ENCODE measurements around the gene TXNRD2. TPM values are rescaled to one million over a fixed set of nuclear protein-coding genes. Genes with fewer than 3 reads are reported as not detected.

TXNRD2 gene
- total RNA-seq, 1 donor from 2014 or later: 104 TPM

DNA sequence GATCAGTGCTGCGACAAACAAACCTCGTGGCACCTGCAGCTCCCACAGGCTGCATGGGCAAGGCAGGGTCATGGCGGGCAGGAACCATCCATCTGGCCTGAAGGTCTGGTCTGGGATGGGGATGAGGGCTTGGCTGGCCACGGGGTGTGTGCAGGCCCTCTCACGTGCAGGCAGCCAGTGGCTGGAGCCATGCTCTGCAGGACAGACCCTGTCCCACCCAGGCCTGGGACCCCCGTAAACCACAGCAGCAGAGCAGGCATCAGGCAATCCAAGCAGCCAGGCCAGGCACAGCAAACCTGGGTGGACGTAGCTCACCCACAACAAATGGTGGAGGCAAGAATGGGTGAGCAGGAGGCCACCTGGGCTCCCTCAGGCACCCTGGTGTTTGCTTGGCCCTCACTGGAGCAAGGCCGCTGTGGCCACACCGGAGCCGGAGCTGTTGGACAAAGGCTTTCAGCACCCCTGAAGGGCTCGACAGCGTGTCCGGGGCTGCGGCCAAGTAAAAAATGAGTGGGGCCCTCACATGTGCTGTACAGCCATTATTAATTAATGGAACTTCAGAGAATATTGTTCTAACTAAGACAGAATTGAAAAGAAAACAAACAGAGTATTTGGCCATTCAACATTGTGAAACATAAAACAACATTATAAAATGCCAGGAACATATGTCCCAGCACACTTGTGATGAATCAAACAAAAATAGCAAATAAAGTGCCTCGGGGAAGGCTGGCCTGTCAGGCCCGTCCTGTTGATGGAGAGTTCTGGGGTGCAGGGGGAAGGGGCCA, 63.0 kb downstream of the TXNRD2 start:
- no peak for DNase-seq (ENCODE audit: extremely low read depth, low read depth, low spot score)

DNA sequence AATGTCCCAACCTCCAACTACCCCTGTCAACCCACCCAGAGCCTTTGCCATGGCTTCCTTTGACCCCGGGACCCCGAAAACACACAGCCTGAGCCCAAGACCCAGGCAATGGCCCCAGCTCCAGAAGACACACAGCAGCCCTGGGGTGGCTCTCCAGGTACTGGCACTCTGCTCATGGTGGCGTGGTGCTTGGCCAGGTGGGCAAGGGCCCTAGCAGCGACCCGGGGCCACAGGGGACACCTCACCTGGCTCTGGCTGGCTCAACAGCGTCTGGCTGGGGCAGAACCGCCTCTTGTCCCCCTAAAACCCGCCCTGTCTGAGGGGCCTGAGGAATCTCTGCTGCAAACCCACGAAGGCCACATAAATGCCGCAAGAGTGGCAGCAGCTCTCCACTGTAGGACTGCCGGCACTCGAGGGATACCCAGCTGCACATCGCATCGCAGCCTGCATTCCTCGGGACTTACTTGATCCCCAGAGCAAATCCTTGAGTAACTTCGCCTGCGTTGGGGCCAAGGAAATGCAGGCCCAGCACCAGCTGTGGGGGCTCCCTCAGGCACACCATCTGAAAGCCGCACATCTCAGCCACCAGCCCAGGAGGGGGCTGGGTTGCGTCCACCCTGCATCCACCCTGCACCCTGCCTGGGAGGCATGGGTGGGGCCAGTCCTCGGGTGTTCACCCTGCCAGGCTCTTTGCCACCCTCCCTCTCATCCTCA, 63.8 kb downstream of the TXNRD2 start:
- no peak for DNase-seq (ENCODE audit: extremely low read depth, low read depth, low spot score)

DNA sequence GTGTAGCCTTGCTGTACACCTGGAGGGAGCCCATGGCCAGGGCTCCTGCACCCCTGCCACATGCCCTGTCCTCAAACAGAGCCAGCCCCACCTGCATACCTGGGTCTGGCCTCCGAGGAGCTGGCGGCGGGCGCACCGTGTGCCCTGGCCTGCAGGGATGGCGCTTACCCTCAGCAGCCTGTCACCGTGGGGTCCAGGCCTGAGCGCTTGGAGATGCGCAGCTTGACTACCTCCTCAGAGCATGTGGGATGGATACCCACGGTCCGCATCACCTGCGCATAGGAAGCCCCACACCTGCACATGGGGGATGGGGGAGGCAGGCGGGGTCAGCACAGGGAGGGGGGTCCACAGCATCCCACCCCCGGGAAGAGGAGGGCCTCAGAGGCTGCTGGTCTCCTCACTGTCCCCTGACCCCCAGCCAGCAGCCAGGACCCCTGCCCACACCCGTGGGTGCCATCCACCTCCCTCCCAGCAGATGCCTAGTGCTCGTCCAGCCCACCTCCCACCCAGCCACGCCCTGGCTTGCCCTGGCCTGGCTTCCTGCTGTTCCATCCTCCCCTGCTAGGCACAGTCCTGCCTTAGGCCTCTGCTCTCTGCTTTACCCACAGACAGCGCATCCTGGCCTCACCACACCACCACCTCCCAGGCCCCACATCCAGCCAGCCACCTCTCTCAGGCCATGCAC, 64.5 kb downstream of the TXNRD2 start:
- DNase-seq (ENCODE audit: extremely low read depth, low read depth, low spot score): no peak

DNA sequence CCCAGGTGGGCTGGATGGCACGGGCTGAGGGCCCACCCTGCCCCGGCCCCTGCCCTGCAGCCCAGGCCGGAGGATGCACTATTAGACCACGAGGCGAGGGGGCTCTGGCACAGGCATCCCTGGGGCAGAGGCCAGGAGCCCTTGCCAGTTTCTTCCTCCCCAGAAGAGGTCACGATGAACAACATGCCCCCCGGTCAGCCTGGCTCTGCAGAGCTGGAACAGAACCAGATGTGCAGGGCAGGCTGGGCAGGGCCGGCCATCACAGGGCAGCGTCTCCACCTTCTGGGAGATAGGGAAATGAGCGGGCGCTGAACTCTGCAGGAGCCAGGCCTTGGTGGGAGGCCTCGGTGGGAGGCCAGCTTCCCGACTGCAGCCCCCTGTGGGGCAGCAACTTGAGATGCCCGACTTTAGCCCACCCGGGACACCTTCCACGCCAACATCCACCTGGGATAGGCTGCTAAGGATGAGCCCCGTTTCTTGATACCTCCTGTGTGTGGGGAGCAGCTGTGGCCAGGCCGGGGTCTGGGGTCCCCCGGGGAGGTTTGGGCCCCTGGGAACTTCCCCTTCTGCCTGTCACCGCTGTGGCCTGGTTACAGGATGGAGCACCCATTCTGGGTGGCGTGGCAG, 65.2 kb downstream of the TXNRD2 start:
- no peak for DNase-seq (ENCODE audit: extremely low read depth, low read depth, low spot score)

DNA sequence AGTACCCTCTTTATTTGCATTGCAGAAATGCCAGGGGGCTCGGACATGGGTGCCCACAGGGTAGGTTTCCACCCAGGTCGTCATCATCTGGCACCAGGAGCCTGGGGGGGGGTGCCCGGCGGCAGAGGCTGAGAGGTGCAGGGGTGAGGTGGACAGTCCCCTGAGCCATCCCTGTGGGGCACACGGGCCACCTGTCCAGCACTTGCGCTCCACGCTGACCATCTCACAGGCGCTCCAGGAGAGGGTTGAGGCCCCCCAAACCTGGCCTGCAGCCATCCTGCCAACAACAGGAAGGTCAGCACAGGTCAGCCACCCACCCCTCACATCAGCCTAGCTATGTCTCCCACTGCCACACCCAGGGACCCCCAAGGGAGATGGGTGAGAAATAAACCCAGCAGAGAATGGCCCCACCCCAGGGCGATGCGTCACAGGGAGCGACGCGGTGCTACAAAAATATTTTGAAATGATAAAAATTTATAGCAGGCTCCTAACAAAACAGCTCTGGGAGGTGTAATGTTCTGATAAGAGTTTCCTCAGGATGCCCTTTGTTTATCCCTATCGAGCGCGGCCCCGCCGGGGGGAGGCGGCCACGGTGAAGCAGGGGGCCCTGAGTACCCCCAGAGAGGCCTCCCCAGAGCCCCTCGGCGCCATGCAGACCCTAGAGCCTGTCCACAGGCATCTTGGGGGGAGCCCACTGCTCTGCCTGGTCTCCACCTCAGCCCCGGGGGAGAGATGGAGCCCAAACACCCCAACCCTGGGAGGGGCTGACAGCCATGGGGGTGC, 65.9 kb downstream of the TXNRD2 start:
- DNase-seq (ENCODE audit: extremely low read depth, low read depth, low spot score): no peak

DNA sequence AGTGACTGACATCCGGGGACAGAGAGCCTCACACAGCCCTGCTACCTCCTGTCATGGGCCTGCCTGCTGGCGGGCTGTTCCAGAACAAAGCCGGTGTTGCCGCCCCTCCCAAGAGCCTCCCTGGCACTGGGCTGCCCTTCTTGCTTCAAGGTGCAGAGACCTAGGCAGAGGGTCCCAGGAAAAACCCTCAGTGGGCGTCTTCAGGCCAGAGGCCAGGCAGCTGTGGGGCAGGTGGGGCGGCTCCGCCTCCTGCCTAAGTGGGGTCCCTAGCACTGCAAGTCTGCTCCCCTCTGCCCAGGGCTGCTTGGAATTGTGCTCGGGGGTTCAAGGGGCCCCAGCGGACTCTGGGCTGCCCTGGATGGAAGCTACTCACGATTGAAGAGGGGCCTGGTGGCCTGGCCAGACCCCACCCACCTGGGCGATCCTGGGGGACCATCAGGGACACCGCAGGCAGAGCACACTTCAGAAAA, 66.5 kb downstream of the TXNRD2 start:
- DNase-seq (ENCODE audit: extremely low read depth, low read depth, low spot score): no peak

DNA sequence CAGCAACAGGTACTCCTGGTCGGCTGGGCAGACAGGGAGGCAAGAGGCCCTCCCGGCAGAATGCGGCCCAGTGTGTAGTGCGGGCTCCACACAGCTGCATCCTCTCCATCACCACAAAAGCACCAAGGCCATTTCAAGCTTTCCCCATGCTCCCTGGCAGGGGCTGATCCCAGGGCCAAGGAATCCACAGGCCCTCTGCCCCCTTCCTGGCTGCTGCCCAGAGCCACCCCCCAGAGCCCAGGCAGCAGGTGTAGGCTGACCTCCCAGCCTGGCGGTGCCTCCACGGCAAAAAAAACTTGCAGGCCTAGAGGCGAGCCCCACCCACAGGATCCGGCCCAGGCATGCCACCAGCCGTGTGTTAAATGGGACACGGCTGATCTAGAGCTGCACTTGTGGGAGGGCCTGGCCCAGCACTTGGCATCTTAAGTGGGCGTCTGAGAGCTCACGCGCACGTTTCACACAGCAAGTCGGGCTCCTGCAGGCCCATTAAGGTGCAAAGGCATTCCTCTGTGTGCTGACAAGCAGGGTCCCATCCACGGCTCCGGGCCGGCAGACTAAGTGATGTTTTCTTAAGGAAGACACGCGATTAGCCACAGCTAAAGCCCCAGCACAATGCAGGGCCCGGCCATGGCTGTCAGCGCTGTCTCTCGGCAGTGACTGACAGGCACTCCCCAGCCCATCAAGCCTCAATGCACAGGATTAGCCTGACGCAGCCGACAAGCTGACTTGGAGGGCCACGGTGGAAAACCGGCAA, 67.1 kb downstream of the TXNRD2 start:
- no peak for DNase-seq (ENCODE audit: extremely low read depth, low read depth, low spot score)

DNA sequence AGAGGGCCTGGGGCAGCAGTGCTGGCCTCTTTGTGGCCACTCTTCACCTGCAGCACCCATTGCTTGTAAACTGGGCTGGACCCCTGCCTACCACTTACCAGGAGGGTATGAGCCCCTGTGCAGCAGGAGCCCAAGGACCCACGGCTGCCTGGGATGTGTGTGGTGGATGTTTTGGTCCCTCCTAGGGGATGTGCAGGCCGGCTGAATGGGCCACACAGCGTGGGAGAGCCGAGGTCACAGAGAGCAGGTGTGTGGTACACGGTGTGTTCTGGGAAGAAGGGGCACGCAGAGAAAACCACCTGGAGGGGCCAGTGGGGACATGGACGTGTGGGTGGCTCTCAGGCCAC, 67.7 kb downstream of the TXNRD2 start:
- no peak for DNase-seq (ENCODE audit: extremely low read depth, low read depth, low spot score)

DNA sequence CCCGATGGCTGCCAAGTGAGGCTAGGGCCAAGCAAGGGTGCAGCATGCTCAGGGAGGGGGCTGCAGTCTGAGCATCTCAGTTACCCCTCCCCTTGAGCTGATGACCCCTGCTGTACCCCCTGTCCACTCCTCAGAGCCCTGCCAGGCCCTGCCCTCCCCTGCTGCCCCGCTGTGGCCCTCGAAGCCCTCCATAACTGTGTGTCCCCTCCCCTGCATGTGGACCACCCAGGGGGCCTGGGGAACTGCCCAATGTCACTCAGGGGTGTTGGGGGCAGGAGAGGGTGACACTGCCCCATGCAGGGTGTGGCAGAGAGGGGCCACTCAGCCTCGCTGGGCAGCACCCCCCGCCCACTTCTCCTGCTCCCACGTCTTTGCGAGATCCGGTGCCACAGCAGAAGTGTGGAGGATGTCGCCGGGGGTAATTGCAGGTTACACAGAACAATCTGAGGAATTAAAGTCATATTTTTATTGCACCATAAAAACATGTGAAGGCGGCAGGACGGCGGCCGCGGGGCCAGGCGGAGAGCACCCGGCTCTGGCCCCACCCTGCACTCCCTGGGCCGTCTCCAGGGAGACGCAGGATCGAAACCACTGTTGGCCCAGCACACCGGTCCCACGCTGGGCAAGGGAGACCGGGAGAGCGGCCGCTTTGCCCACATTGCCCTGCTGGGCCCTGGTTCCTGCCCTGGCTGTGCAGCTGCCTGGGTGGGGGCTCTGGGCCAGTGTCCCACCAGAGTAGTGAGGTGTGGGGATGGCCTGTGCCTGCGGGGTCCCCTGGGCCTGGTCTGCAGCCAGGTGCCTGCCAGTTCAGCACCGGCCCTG, 68.3 kb downstream of the TXNRD2 start:
- no peak for DNase-seq (ENCODE audit: extremely low read depth, low read depth, low spot score)

DNA sequence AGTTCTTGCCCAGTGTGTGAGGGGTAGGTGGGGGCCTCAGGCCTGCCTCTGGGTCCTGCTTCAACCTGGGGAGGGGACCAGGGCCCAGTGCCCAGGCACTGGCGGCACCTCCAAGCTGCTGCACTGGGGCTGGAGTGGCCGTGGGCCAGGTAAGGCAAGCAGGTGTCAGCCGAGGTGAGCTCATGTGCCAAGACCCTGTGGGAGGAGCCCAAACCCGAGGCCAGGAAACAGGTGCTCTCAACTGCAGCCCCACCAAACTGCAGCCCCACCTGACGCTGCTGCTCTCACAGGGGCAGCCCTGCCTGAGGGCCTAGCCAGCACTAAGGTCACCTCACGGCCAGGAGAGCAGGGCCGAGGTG, 68.9 kb downstream of the TXNRD2 start:
- no peak for DNase-seq (ENCODE audit: extremely low read depth, low read depth, low spot score)

DNA sequence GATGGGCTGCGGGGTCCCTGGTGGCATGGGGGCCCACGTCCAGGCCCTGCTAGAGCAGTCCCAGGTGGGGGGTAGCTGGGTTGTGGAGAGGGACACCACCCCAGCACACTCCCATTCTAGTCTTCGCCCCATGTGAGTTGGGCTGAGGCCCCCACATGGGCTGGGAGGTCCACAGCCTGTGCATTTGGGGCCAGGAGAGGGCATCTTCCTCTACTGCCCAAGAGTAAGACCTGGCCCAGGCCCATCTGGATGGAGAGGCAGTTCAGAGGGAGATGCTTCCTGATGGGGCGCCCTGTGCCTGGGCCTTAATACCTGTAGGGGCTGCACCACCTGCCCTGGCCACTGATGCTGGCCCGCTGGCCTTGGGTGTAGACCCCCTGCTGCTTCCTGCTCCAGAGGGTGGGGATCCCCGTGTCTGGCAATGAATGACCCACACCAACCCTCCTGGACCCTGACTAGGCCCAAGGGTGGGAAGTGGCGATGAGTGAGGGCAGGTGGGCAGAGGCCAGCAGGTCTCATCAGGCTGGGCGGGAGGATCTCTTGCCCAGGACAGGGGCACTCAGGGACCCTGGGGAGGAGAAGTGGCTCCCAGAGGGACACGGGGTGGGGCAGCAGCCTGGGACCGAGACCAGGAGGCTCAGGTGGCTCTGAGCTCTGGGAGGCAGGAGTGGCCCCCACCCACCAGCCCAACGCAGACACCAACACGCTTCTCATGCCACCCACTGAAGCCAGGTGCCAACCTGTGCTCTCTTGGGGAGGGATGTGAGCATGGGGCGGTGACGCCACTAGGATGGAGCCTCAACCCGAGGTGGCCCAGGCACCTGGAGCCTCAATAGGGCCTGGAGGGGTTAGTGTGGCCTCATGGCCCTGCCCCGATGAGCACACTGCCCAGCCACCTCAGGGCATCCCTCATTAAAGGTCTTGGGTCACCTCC, 69.5 kb downstream of the TXNRD2 start:
- no peak for DNase-seq (ENCODE audit: extremely low read depth, low read depth, low spot score)

DNA sequence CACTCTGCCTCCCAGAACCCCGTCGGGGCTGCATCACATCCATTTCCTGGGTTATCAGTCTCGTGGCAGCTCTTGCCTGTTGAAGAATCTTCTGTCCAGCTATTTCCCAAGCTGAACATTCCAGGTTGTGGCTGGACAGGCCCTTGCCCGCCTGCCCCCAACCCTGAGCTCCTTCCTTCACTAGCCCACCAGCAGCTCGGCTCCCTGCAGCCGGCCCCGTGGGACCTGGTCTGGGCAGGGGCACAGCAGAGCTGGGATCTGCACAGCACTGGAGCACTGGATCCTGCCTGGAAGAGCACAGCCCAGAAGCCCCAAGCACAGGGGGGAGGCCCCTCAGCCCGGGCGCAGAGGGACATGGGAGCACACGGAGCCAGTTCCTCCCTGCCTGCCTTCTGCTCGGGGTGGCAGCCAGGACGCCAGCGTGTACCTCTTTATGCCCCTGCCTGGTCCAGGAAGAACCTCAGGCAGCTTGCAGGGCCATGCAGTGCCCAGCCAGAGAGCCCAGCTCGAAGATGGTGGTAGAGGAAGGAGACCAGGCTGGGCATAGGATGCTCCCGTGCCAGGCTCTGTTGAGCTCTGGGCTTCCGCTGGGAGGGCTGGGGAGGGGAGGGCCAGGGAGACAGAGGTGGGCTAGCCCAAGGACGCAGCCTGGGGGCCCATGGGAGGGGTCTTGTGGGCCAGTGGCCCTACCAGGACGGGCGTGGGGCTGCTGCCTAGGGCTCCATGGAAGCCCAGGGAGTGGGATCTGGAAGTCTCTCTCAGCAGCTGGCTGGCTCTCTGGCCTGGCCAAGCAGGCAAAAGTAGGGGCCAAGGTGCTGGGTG, 70.4 kb downstream of the TXNRD2 start:
- no peak for DNase-seq (ENCODE audit: extremely low read depth, low read depth, low spot score)

DNA sequence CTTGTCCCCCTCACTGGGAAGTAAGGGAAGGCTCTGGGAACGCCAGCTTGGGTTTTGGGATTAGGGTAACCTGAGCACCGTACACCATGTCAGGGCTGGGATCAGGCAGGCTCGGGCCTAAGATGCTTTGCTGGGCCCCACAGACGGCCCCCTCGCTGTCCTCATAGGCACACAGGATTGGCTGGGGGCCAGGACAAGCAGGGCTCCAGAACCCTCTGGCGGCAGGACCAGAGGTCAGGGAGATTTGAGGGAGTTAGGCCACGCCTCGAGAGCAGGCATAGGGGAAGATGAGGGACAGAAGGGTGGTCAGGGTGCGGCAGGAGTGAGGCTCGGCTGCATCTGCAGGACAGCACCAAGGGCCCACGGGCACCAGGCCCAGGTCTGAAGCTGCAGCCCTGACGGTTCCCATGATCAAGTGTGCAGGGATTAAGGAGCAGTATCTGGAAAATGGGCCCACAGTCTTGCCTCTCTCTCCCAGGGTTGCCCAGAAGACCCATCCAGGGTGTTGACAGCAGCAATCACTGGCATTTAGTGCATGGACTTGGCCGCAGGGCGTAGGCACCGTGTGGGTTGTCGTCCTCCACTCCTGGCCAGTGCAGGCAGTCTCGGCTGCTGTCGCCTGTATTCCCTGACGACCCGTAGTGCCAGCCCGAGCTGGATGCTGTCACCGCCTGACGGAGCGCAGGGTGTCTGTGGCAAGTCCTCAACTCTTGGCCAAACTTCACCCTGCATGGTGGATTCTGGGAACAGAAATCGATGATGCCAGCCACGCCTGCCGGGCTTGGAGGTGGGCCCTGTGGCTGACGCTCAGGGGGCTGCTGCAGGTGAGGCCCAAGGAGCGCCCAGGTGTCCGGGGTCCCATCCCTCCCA, 71.2 kb downstream of the TXNRD2 start:
- no peak for DNase-seq (ENCODE audit: extremely low read depth, low read depth, low spot score)

DNA sequence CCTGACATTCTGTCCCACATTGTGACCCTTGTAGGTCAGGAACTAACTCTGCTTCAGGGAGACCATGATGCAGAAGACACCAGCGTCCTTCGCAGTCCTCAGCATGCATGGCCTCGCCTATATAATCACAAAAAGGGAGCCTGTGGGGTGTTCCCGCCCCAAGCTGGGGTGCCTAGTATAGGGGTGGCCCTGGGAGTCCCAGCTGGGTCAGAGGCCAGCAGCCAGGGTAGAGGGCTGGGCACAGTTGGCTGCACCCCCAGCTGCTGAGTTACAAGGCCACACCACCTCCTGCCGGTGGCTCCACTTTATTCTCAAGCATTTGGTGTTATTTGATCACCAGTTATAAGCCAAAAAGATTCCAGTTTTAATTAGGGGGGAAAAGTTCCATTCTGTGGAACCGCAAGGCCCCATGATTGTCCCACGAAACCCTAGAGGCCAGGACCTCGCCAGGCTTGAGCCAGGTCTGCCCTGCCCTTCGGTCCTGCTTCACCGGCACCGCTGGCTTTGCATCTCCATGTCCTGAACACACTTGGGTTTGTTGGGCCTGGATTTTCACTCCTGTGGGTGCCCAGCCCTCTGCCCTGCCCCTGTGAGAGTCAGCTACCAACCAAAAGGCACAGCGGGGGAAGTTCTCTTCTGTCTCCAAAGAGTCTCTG, 72.0 kb downstream of the TXNRD2 start:
- no peak for DNase-seq (ENCODE audit: extremely low read depth, low read depth, low spot score)

DNA sequence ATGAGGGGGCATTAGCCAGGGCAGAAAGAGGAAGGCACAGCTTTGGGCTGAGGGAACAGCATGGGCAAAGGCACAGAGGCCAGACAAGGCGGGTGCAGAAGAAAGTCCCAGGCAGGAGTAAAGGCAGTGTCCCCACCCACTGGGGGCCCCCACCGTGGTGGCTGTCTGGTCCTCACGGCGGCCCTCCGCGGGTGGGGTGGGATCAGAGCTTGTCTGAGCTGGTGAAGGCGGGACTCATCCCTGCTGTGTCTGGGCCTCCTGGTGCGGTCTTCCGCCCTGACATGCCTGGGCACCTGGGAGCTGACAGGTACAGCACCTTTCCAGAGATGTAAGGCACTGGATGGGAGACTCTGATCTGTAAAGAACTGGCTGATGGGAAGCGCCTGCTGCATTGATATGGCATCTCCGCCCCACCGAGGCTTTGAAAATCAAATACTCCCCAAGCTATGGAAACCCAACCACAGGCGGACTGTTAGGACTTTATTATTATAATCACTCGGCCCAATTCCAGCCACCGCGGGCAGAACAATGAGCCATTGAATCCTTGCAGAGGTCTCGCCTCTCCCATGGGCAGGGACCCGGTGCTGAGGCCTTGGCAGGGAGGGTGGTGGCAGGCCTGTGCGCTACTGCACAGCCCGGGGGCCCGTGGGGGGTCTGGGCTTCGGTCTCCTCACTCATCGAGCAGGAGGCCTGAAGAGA, 72.7 kb downstream of the TXNRD2 start:
- no peak for DNase-seq (ENCODE audit: extremely low read depth, low read depth, low spot score)

All from glomerular endothelial cell (primary cell).